ENCODE measurements around the gene GPC6.

Gene GPC6

DNA sequence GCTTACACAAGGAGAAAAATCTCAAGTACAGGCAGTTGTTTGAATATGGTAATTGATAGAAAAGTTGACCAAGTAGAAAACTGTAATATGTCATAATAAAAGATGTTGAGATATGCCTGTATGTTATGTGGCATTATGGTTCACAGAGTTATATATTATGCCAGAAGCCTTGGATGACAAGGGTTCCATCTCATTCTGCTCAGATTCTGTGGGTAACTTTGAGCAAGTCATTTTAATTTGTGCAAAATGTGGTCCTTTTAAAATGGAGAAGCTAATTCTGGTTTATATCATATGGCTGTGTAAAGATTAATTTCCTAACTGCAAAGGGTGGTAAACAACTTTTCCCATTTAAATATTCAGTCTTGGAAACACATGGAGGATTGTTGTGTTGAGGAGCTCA, 180.9 kb downstream of the GPC6 start:
- no peak overlapping the region for H3K4me3 ChIP-seq (IDR thresholded peaks at IDR 0.05; ENCODE audit: insufficient read depth, low read depth, low read length)
- H3K9ac ChIP-seq: no peak overlapping the region
- no peaks in the 10 kb centered on the region for H3K36me3 ChIP-seq (ENCODE audit: insufficient read depth)
- no peak overlapping the region for H2AFZ ChIP-seq (ENCODE audit: low read depth)
- TF ChIP-seq, protein P1, sequence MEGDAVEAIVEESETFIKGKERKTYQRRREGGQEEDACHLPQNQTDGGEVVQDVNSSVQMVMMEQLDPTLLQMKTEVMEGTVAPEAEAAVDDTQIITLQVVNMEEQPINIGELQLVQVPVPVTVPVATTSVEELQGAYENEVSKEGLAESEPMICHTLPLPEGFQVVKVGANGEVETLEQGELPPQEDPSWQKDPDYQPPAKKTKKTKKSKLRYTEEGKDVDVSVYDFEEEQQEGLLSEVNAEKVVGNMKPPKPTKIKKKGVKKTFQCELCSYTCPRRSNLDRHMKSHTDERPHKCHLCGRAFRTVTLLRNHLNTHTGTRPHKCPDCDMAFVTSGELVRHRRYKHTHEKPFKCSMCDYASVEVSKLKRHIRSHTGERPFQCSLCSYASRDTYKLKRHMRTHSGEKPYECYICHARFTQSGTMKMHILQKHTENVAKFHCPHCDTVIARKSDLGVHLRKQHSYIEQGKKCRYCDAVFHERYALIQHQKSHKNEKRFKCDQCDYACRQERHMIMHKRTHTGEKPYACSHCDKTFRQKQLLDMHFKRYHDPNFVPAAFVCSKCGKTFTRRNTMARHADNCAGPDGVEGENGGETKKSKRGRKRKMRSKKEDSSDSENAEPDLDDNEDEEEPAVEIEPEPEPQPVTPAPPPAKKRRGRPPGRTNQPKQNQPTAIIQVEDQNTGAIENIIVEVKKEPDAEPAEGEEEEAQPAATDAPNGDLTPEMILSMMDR (conservative IDR thresholded peaks at IDR 0.05; ENCODE audit: low read depth, low read length): no peak
- H3K4me1 ChIP-seq (ENCODE audit: low read depth, poor library complexity, severe bottlenecking): no peaks in the 10 kb centered on the region
- H3K27ac ChIP-seq: no peak overlapping the region
- no peaks in the 10 kb centered on the region for H3K79me2 ChIP-seq (ENCODE audit: insufficient read depth, low read depth)
- no peaks in the 10 kb centered on the region for H4K20me1 ChIP-seq (ENCODE audit: insufficient read depth)
- no peaks in the 10 kb centered on the region for H3K27me3 ChIP-seq (ENCODE audit: insufficient read depth, low read depth)
- H3K4me2 ChIP-seq: no peak overlapping the region

DNA sequence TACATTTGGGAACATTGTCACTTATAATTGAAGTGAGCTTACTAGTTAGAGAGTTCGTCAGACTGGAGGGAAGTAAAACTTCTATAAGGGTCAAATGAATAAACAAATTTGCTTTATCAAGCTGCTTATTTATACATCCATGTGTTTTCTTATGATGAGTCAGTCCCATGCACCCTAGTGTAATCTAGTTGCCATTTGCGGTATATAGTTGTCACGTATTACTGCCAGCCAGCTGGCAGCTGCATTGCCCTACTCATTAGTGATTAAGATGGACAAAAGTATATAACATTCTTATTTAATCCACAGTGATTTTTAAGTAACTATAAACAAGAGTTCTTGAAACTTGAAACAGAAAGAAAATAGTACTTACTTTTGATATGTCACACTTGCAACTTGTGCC, 182.4 kb downstream of the GPC6 start:
- Histone ChIP-seq H3K4me3 (IDR thresholded peaks at IDR 0.05; ENCODE audit: insufficient read depth, low read depth, low read length) (no peak overlapping the region), H3K4me1 (ENCODE audit: low read depth, poor library complexity, severe bottlenecking) (no peaks in the 10 kb centered on the region), H3K79me2 (ENCODE audit: insufficient read depth, low read depth) (no peaks in the 10 kb centered on the region), H3K9ac (no peak overlapping the region), H3K27me3 (ENCODE audit: insufficient read depth, low read depth) (no peaks in the 10 kb centered on the region), H3K4me2 (no peak overlapping the region), H3K36me3 (ENCODE audit: insufficient read depth) (no peaks in the 10 kb centered on the region), H3K27ac (no peak overlapping the region), H4K20me1 (ENCODE audit: insufficient read depth) (no peaks in the 10 kb centered on the region), H2AFZ (ENCODE audit: low read depth) (no peak overlapping the region)
- TF ChIP-seq, protein P1 (conservative IDR thresholded peaks at IDR 0.05; ENCODE audit: low read depth, low read length): no peak

DNA sequence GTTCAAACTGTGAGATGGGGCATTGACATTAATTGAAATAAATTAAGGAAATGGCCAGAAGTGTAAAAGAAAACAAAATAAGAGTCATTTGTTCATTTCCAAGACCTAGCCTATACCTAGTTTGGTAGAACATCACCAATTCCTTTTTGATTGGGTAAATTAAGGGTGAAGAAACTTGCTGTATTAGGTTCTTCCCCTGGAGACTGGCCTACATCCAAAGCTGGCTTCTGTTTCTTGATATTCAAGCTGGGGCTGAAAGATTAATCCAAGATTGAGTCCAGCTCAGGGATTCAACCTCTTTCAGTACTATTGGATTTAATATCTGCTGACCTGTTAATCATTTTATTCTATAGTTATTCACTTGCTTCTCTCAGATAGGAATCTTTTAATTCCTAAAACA, 183.2 kb downstream of the GPC6 start:
- H3K79me2 ChIP-seq (ENCODE audit: insufficient read depth, low read depth): no peaks in the 10 kb centered on the region
- H3K4me2 ChIP-seq: no peak overlapping the region
- H4K20me1 ChIP-seq (ENCODE audit: insufficient read depth): no peaks in the 10 kb centered on the region
- H2AFZ ChIP-seq (ENCODE audit: low read depth): no peak overlapping the region
- H3K27ac ChIP-seq: no peak overlapping the region
- H3K4me1 ChIP-seq (ENCODE audit: low read depth, poor library complexity, severe bottlenecking): no peaks in the 10 kb centered on the region
- TF ChIP-seq, protein P1 (conservative IDR thresholded peaks at IDR 0.05; ENCODE audit: low read depth, low read length): no peak
- H3K36me3 ChIP-seq (ENCODE audit: insufficient read depth): no peaks in the 10 kb centered on the region
- H3K27me3 ChIP-seq (ENCODE audit: insufficient read depth, low read depth): no peaks in the 10 kb centered on the region
- H3K9ac ChIP-seq: no peak overlapping the region
- no peak overlapping the region for H3K4me3 ChIP-seq (IDR thresholded peaks at IDR 0.05; ENCODE audit: insufficient read depth, low read depth, low read length)

DNA sequence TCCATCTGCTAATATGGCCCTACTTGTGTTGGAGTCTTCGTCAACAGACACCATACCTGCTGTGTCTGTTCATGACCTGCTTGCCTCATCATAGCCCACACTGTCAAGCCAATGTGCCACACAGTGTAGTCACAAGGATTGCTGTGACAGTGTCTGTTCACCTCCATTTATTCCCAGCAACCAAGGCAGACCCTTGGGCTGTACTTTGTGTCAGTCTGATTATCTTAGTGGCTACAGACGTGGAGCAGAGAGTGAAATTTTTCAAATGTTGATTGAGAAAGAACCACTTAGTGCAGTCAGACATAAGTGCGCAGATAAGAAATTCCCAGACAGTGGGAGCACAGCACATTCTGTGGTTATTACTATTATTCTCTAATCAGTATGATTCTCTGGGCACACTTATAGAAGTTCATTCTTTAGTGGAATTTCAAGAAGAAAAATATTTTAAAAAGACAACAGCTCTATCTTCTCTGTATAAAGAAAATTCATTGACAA, 184.6 kb downstream of the GPC6 start:
- Histone ChIP-seq H3K4me3 (IDR thresholded peaks at IDR 0.05; ENCODE audit: insufficient read depth, low read depth, low read length) (no peak overlapping the region), H4K20me1 (ENCODE audit: insufficient read depth) (no peaks in the 10 kb centered on the region), H3K36me3 (ENCODE audit: insufficient read depth) (no peaks in the 10 kb centered on the region), H3K27me3 (ENCODE audit: insufficient read depth, low read depth) (no peaks in the 10 kb centered on the region), H3K4me1 (ENCODE audit: low read depth, poor library complexity, severe bottlenecking) (no peaks in the 10 kb centered on the region), H3K79me2 (ENCODE audit: insufficient read depth, low read depth) (no peaks in the 10 kb centered on the region), H3K4me2 (no peak overlapping the region), H3K9ac (no peak overlapping the region), H3K27ac (no peak overlapping the region), H2AFZ (ENCODE audit: low read depth) (no peak overlapping the region)
- TF ChIP-seq, protein P1 (conservative IDR thresholded peaks at IDR 0.05; ENCODE audit: low read depth, low read length): no peak
